Activated CD8-positive, alpha-beta memory T cell treated with anti-CD3 and anti-CD28 coated beads for 48 hours (primary cell): Measurements from ENCODE around the gene PRMT7.

Experiments
- DNase-seq, 3 experiments: peaks; one replicate each; pipeline ENCODE4 v3.0.0-alpha.2; 2020; ENCODE audit warnings: low read depth in 2 of 3, low spot score in 2 of 3

Gene PRMT7

GRCh38 chr16:68389006-68389405 lies 78.2 kb downstream of the PRMT7 start:
- DNase-seq: no peak

GRCh38 chr16:68389750-68390371 lies 79.0 kb downstream of the PRMT7 start:
- no peak for DNase-seq

- no peak for DNase-seq
Measured at GRCh38 chr16:68393333-68393732, 82.5 kb downstream of the PRMT7 start.

DNA sequence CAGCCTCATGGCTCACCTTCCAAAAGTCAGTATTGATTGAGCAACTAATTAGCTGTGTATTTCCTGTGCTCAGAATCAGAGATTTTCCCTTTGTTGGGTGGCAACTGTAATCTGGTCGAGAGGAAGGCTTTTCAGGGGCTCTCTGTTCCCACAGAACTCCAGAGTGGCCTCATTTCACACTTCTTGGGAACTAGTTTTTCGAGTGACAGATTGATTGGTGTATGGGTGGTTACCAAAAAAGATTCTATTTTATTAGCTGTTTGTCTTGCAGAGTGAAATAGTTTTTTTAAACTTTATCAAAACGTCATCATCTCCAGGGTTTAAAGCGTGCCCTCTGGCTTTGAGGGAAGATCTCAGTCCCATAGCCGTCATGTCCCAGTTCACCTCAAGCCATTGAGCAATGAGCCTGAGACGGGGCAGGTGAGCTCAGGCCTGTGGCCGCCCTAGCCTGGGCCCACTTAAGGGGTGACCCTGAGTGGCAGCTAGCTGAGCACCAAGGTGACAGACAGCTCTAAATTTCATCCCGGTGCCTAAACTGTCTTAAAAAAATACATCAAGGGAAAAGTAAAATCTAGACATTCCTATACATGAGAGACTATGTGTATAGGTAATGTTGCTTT lies 84.5 kb downstream of the PRMT7 start:
- no peak for DNase-seq

DNA sequence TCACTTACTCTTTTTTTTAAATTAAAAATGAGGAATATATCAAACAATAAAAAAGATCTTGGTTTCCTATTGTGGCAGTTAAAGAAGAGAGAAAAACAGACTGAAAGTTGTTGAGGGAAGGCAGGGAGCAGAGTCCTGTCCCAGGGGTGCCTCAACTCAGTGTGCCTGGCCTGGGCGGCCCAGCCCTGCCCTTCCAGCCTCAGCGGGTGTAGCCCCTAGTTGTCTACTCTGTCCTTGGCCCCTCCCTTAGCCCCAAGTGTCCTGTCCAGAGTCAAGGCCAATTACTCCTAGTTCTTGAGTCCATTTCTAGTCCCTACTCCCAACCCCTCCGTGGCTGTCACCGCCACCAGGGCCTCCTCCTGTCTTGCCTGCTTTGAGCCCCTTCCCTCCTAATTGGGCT lies 85.0 kb downstream of the PRMT7 start:
- DNase-seq: no peak

DNA sequence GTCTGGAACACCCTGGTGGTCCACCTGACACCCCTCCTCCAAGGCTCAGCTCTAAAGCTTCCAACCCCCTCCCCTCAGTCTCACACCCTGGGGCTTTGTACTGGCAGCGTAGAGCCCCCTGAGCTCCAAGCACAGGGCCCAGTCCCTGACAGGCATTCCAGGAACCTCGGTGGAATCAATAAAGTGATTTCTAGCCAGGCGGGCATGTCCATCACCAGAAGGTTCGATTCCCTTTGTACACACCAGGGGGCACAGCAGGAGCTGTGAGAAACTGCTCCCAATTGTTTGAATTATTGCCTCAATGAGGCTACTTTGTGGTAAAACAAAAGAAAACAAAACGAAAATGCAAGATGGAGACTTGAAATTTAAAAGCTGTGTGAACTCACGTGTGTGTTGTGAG lies 85.7 kb downstream of the PRMT7 start:
- DNase-seq: no peak

GRCh38 chr16:68397710-68398201 lies 86.9 kb downstream of the PRMT7 start:
- DNase-seq: no peak

DNA sequence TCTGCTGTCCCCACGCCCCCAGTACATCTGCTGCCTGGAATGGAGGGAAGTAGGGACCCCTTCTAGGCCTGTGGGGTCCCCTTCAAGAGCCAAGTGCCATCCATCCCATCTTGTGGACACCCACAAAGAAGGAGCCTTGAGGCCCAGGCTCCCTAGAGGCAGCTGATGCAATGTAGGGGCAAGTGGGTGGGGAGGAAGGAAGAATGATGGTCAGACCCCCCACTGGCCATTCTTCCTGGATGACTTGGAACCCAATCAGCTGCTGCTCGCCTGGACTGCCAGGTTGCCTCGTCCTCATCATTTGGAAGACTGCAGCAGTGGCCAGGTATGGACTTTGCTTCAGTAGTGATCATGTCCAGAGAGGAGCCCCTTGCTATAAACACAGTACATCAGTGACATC lies 88.6 kb downstream of the PRMT7 start:
- DNase-seq: no peak

DNA sequence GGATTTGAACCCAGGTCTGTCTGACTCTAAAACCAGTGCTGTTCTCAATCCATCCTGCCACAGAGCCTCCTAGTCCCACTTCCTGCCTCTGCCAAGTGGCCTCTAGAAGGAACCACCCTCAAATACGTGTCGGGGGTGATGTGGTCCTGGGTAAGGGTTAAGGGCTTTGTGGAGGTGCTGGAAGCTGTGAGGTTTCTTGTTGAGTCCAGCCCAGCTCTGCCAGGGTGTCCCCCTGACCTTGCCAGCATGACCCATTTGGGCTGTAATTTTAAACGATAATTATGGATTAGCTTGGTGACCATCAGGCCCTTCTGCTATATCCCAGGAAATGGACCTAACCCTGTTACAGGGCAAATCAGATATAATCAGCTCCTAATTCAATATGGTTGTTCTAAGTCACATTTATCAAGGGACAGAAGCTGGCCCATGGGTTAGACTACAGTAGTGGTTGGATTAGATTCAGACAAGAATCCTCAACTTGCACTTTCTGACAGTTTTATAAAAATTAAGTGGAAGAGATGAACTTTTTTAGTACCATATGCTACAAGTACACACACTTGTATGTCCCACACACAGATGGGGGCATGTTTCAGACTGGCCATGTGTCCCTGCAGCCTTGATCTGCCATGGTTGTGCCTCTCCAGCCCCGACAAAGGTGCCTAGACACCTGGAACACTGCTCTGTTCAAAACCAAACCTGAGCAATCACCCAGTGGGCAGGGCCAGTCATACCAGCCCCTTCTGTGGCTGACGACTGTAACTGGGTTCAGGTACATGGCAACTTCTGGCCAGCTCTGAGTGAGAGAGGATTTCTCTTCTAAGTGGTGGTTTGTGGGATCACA lies 89.5 kb downstream of the PRMT7 start:
- DNase-seq: no peak

GRCh38 chr16:68400924-68401460 lies 90.2 kb downstream of the PRMT7 start:
- DNase-seq: no peak

GRCh38 chr16:68401871-68402747 lies 91.3 kb downstream of the PRMT7 start:
- DNase-seq: no peak

DNA sequence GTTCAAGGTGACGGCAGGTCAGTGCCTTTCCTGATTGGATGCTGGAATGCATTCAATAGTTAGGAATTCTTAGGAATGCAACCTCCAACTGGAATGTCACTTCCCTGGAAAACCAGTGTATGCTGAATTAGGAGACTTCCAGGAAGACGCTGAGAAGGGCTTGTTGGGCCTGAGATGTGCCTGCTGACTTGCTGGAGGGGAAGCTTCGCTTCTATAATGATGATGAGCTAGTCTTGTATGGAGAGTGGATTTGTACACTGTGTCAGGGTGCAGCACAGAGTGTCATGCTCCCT lies 91.9 kb downstream of the PRMT7 start:
- no peak for DNase-seq

- no peak for DNase-seq
Measured at GRCh38 chr16:68403177-68403576, 92.4 kb downstream of the PRMT7 start.

- no peak for DNase-seq
Measured at GRCh38 chr16:68403704-68404103, 92.9 kb downstream of the PRMT7 start.

GRCh38 chr16:68404736-68405345 lies 94.0 kb downstream of the PRMT7 start:
- no peak for DNase-seq

- DNase-seq: no peak
Measured at GRCh38 chr16:68406458-68407152, 95.8 kb downstream of the PRMT7 start.
